GM12878 (cell line): ENCODE results near the gene PPP1CA. TPM values are rescaled to one million over a fixed set of nuclear protein-coding genes. Genes with fewer than 3 reads are reported as not detected.

Experiments
- LARP7 ChIP-seq: fragments of 450-650 bp; IDR thresholded peaks from 2 replicates; pipeline ENCODE4 v1.6.1; 2017; ENCODE audit warnings: mild to moderate bottlenecking
- PRDM15 ChIP-seq: fragments of 450-650 bp; formaldehyde crosslinking; IDR thresholded peaks from 2 replicates; pipeline ENCODE4 v1.4.0; 2020; ENCODE audit warnings: mild to moderate bottlenecking, moderate library complexity
- SMC3 ChIP-seq: IDR thresholded peaks from 2 replicates; pipeline ENCODE4 v1.6.1; 2011; ENCODE audit warnings: low read length, improper control_type of control experiment, borderline replicate concordance
- ZNF592 ChIP-seq: fragments of 450-650 bp; IDR thresholded peaks from 2 replicates; pipeline ENCODE4 v1.6.1; 2017; ENCODE audit warnings: mild to moderate bottlenecking, moderate library complexity
- polyA plus RNA-seq, 11 experiments: library from polyadenylated mRNA; depleted of rRNA in 4 of 11; unstranded in 6 of 11; stranded (reverse) in 5 of 11; fragments of >200 nt; fragmentation: Nextera tagmentation in 4 of 11; fragmentation: Illumina TruSeq in 1 of 11; extraction: Ambion mirVana in 4 of 11; extraction: Trizol in 1 of 11; gene quantifications; 1 replicate in 1 of 11; 2 replicates in 10 of 11; pipeline versions ENCODE4 v1.2.1 to v1.2.3, GENCODE V29; 2011 to 2016; ENCODE audit warnings: inconsistent platforms in 2 of 11, missing spikeins in 2 of 11, low read depth in 1 of 11
- total RNA-seq, 4 experiments: library from RNA; depleted of rRNA in 3 of 4; stranded (reverse); fragments of >200 nt in 3 of 4; fragmentation: Illumina TruSeq in 1 of 4; extraction: Trizol in 1 of 4; gene quantifications; 2 replicates each; pipeline versions ENCODE4 v1.2.1 to v1.2.3, GENCODE V29; 2013 to 2021
- TF ChIP-seq, protein P1 (sequence below): fragments of 450-650 bp; IDR thresholded peaks from 2 replicates; pipeline ENCODE4 v1.6.1; 2018; ENCODE audit warnings: borderline replicate concordance, mild to moderate bottlenecking; ENCODE audit not compliant: partially characterized antibody

The PPP1CA gene
- total and polyA plus RNA-seq, 10 of the 15 experiments (the other 5 are each of a cell fraction or from before 2014, with no cell fraction given) = 26.4 to 458 (median 240) TPM

GRCh38 chr11:67375320-67376055 is 26.2 kb downstream of the PPP1CA start (continued):
- TF ChIP-seq ZNF592 (no peak), LARP7 (no peak), PRDM15 (no peak), SMC3 (no peak)
- TF ChIP-seq, protein P1, sequence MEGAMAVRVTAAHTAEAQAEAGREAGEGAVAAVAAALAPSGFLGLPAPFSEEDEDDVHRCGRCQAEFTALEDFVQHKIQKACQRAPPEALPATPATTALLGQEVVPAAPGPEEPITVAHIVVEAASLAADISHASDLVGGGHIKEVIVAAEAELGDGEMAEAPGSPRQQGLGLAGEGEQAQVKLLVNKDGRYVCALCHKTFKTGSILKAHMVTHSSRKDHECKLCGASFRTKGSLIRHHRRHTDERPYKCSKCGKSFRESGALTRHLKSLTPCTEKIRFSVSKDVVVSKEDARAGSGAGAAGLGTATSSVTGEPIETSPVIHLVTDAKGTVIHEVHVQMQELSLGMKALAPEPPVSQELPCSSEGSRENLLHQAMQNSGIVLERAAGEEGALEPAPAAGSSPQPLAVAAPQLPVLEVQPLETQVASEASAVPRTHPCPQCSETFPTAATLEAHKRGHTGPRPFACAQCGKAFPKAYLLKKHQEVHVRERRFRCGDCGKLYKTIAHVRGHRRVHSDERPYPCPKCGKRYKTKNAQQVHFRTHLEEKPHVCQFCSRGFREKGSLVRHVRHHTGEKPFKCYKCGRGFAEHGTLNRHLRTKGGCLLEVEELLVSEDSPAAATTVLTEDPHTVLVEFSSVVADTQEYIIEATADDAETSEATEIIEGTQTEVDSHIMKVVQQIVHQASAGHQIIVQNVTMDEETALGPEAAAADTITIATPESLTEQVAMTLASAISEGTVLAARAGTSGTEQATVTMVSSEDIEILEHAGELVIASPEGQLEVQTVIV = no peak
